AG04450 (cell line): Measurements from ENCODE around the gene PINK1. TPM values are rescaled to one million over a fixed set of nuclear protein-coding genes. Genes with fewer than 3 reads are reported as not detected.
A peak's percentile ranks its signal among the peaks of the same experiment; 100 is the strongest.

Source experiments
- CTCF ChIA-PET: fragments of 300-600, 350-600 bp; formaldehyde crosslinking; extraction: SDS; loops from one replicate; lab custom pipeline; 2022; ENCODE audit warnings: antibody characterized with exemption, inconsistent platforms; lab: Charles Lee
- POLR2A ChIA-PET: fragments of 350-600 bp; formaldehyde crosslinking; extraction: SDS; loops from one replicate; lab custom pipeline; 2021; ENCODE audit warnings: antibody characterized with exemption, inconsistent platforms; lab: Yijun Ruan, JAX
- DNase-seq: peaks from one replicate; pipeline ENCODE4 v3.0.0-alpha.2; 2011; ENCODE audit warnings: low read depth, low spot score
- H3K27ac ChIP-seq: one replicate; pipeline ENCODE4 v1.5.1; 2012; ENCODE audit warnings: low read depth, low read length, control low read depth
- H3K27me3 ChIP-seq: one replicate; pipeline ENCODE4 v1.6.0; 2012; ENCODE audit warnings: low read length; ENCODE audit not compliant: control insufficient read depth, insufficient read depth
- H3K4me3 ChIP-seq: 2 replicates; pipeline ENCODE4 v1.5.1; 2011; ENCODE audit warnings: mild to moderate bottlenecking, low read depth, low read length, control low read depth
- H3K9me3 ChIP-seq: 2 replicates; pipeline ENCODE4 v1.5.1; 2012; ENCODE audit warnings: low read length; ENCODE audit not compliant: control insufficient read depth, insufficient read depth
- polyA plus RNA-seq: library from polyadenylated mRNA; depleted of rRNA; stranded (reverse); fragments of >200 nt; gene quantifications from 2 replicates; pipeline ENCODE4 v1.2.3, GENCODE V29; 2011
- TF ChIP-seq, protein P1 (sequence below): IDR thresholded peaks from 2 replicates; pipeline ENCODE4 v1.5.1; 2011; ENCODE audit warnings: low read depth, low read length, control low read depth, inconsistent platforms

Gene PINK1
- polyA plus RNA-seq, 1 experiment = 43.8 TPM

DNA sequence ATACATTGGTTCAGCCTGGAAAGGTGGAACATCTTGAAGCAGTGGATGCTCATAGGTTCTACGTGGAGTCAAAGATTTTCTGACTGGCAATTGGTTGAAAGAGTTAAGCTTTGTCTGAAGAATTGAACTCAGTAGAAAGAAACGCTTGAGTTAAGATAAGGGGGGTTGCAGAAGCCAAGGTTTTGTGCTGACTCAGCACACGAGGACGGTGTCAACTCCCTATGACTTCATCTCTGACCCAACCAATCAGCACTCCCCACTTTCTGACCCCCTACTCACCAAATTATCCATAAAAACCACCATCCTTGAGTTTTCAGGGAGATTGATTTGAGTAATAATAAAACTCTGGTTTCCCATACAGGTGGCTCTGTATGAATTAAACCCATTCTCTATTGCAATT is 2.5 kb upstream of the PINK1 start:
- POLR2A ChIA-PET = no interaction called here
- no peaks in the 10 kb centered on the region for H3K9me3 ChIP-seq
- CTCF ChIA-PET = interaction anchor here (0.6 to 8.4 kb wide), 7 partner anchors 8 to 802 kb away, joined by 3 to 116 read pairs (median 4); no protein-coding TSS in a partner anchor
- no peak for DNase-seq
- H3K27ac ChIP-seq = no peak overlapping the region
- TF ChIP-seq, protein P1, sequence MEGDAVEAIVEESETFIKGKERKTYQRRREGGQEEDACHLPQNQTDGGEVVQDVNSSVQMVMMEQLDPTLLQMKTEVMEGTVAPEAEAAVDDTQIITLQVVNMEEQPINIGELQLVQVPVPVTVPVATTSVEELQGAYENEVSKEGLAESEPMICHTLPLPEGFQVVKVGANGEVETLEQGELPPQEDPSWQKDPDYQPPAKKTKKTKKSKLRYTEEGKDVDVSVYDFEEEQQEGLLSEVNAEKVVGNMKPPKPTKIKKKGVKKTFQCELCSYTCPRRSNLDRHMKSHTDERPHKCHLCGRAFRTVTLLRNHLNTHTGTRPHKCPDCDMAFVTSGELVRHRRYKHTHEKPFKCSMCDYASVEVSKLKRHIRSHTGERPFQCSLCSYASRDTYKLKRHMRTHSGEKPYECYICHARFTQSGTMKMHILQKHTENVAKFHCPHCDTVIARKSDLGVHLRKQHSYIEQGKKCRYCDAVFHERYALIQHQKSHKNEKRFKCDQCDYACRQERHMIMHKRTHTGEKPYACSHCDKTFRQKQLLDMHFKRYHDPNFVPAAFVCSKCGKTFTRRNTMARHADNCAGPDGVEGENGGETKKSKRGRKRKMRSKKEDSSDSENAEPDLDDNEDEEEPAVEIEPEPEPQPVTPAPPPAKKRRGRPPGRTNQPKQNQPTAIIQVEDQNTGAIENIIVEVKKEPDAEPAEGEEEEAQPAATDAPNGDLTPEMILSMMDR = no peak
- no peaks in the 10 kb centered on the region for H3K27me3 ChIP-seq
- no peak overlapping the region for H3K4me3 ChIP-seq

DNA sequence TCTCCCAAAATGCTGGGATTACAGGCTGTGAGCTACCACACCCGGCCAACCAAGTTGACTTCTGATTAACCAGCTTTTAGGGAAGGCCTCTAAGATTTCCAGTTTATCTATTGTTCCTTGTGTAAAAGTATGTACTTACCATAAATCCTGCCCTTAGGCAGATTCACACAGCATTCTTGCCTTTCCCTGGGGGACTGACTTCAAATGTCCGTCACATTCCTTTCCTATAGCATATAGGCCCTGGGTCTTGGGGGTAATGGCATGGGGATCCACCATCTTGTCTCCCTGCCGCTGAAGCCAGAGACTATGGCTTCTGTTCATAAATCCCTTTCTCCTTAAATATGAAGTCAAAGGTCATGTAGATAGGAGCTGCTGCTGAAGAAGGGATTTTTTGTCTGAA is 872 bp upstream of the PINK1 start:
- Histone ChIP-seq H3K27ac (no peak overlapping the region), H3K9me3 (no peaks in the 10 kb centered on the region), H3K27me3 (no peaks in the 10 kb centered on the region), H3K4me3 (no peak overlapping the region)
- POLR2A ChIA-PET = no interaction called here
- CTCF ChIA-PET = interaction anchor here (0.6 to 8.4 kb wide), 29 partner anchors 8 to 420 kb away, joined by 3 to 116 read pairs (median 5); partner anchors contain the start of genes CDA, DDOST and FAM43B
- TF ChIP-seq, protein P1 = no peak
- DNase-seq = no peak

DNA sequence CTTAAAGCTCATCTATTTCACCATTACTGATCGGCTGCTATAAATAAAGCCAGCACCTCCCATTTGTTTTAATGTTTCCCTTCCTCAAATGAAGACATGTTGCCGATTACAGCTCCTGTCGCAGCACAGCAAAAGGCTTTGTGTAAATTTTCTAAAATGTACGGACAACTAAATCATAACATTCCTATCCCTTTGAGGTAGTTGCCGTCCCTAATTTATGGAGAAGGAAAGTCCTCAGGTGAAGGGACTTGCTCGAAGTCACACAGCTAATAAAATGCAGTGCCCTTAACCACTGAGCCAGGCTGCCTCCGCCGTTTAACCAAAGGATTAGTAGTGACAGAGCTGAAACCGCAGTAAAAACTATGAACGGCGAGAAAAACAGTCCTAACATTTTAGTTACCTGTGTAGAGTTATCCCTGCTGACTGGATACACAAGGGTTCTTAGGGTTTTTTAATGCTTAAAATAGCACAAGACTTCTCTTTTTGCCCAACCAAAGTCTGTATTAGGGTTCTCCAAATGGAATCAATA is 871 bp downstream of the PINK1 start:
- H3K27ac ChIP-seq = peak overlapping the region; percentile 11
- H3K4me3 ChIP-seq = peak overlapping the region; percentile 79
- POLR2A ChIA-PET = interaction anchor here (0.5 to 1.0 kb wide), 8 partner anchors 16 to 574 kb away, joined by 3 to 6 read pairs (median 4); partner anchors contain the start of gene DDOST
- TF ChIP-seq, protein P1 = no peak
- CTCF ChIA-PET = interaction anchor here (0.5 to 8.4 kb wide), 19 partner anchors 11 to 1855 kb away, joined by 3 to 116 read pairs (median 3); no protein-coding TSS in a partner anchor
- no peak for DNase-seq
- no peaks in the 10 kb centered on the region for H3K27me3 ChIP-seq
- H3K9me3 ChIP-seq = no peaks in the 10 kb centered on the region

DNA sequence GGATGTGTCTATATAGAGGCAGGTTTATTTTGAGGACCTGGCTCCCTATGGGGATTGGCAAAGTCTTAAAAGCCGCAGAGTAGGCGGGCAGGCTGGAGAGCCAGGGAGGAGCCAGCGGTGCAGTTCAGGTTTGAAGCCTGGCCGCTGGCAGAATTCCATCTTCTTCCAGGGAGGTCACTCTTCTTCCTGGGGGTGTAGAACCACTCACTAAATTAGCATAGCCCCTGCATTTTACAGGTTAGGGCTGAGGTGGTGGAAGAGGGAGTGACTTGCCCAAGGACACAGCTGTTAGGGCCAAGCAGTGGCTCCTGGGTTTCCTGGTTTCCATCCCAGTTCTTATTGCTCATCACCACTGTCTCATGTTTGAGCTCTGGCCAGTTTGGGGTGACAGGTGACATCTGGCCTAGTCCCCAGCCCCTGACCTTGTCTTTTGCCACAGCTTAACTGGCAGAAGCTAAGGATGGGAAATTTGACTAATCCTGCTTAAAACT is 1.4 kb downstream of the PINK1 start:
- Histone ChIP-seq H3K27me3 (no peaks in the 10 kb centered on the region), H3K27ac (no peak overlapping the region), H3K9me3 (no peaks in the 10 kb centered on the region), H3K4me3 (peak overlapping the region; percentile 79)
- no peak for DNase-seq
- ChIA-PET CTCF (interaction anchor here (1.0 to 8.4 kb wide), 7 partner anchors 11 to 111 kb away, joined by 3 to 116 read pairs (median 4); no protein-coding TSS in a partner anchor), POLR2A (interaction anchor here (0.5 to 1.0 kb wide), 2 partner anchors 17 to 22 kb away, joined by 3 to 5 read pairs; no protein-coding TSS in a partner anchor)
- TF ChIP-seq, protein P1 = no peak
